DND-41 (cell line): ENCODE data around the gene LPCAT2.

Experiments used
- ATAC-seq: fragments of 200-7000 bp; cut with Tn5 transposase; 3 replicates; pipeline ENCODE4 v1.9.1; 2021; ENCODE audit warnings: low read depth; ENCODE audit not compliant: insufficient read depth
- DNase-seq: peaks from one replicate; pipeline ENCODE4 v3.0.0-alpha.2; 2020
- H2AFZ ChIP-seq: 2 replicates; pipeline ENCODE4 v1.6.0; 2012; ENCODE audit warnings: low read depth, low read length
- H3K27ac ChIP-seq: 2 replicates; pipeline ENCODE4 v1.5.1; 2012; ENCODE audit warnings: low read length, inconsistent platforms
- H3K27me3 ChIP-seq: fragments of 200-600 bp; sonication (generic); 2 replicates; pipeline ENCODE4 v1.6.0; 2012; ENCODE audit warnings: low read length, mild to moderate bottlenecking, inconsistent platforms; ENCODE audit not compliant: insufficient read depth, poor library complexity
- H3K36me3 ChIP-seq: 2 replicates; pipeline ENCODE4 v1.5.1; 2012; ENCODE audit warnings: low read length, inconsistent platforms; ENCODE audit not compliant: insufficient read depth
- H3K4me1 ChIP-seq: 2 replicates; pipeline ENCODE4 v1.5.1; 2012; ENCODE audit warnings: mild to moderate bottlenecking, low read length; ENCODE audit not compliant: insufficient read depth
- H3K4me2 ChIP-seq: 2 replicates; pipeline ENCODE4 v1.6.0; 2012; ENCODE audit warnings: mild to moderate bottlenecking, moderate library complexity, low read length, inconsistent platforms; ENCODE audit not compliant: insufficient read depth
- H3K4me3 ChIP-seq, 2 experiments: fragments of 200-600 bp in 1 of 2; shearing (Covaris generic) in 1 of 2; 2 replicates each; pipeline ENCODE4 v1.5.1; 2012 to 2016; ENCODE audit warnings: inconsistent platforms in 2 of 2, low read length in 2 of 2, mild to moderate bottlenecking in 2 of 2, low read depth in 1 of 2, moderate library complexity in 1 of 2
- H3K79me2 ChIP-seq: 2 replicates; pipeline ENCODE4 v1.6.0; 2012; ENCODE audit warnings: low read length, inconsistent platforms; ENCODE audit not compliant: insufficient read depth
- H3K9ac ChIP-seq: 2 replicates; pipeline ENCODE4 v1.6.0; 2012; ENCODE audit warnings: low read depth, mild to moderate bottlenecking, inconsistent platforms, low read length, moderate library complexity
- H3K9me3 ChIP-seq: 2 replicates; pipeline ENCODE4 v1.5.1; 2012; ENCODE audit warnings: low read length, moderate library complexity, mild to moderate bottlenecking, inconsistent platforms; ENCODE audit not compliant: insufficient read depth, severe bottlenecking
- H4K20me1 ChIP-seq: 2 replicates; pipeline ENCODE4 v1.6.0; 2012; ENCODE audit warnings: low read length; ENCODE audit not compliant: insufficient read depth
- CTCF ChIP-seq: IDR thresholded peaks from 2 replicates; pipeline ENCODE4 v1.5.1; 2012; ENCODE audit warnings: borderline replicate concordance, low read length, moderate library complexity, mild to moderate bottlenecking; ENCODE audit not compliant: poor library complexity, severe bottlenecking; ENCODE audit errors: extremely low read depth
- EZH2 ChIP-seq: IDR thresholded peaks from 3 replicates; pipeline ENCODE4 v1.6.1; 2012; ENCODE audit warnings: borderline replicate concordance, low read depth, mild to moderate bottlenecking, moderate library complexity, low read length, inconsistent platforms; ENCODE audit not compliant: severe bottlenecking

The LPCAT2 gene

GRCh38 chr16:55512941-55513340 is 4.1 kb downstream of the LPCAT2 start:
- Histone ChIP-seq H3K27ac (no peak overlapping the region), H3K4me3 (no peak overlapping the region), H3K79me2 (no peaks in the 10 kb centered on the region), H3K9ac (no peak overlapping the region), H4K20me1 (no peaks in the 10 kb centered on the region), H3K9me3 (peaks cover 8% of the 10 kb centered on the region), H2AFZ (no peak overlapping the region), H3K27me3 (no peaks in the 10 kb centered on the region), H3K36me3 (no peaks in the 10 kb centered on the region), H3K4me1 (no peaks in the 10 kb centered on the region), H3K4me2 (no peak overlapping the region)
- DNase-seq = no peak
- no peak for ATAC-seq
- no peak for TF ChIP-seq CTCF

GRCh38 chr16:55513616-55514015 is 4.7 kb downstream of the LPCAT2 start:
- no peak for TF ChIP-seq EZH2
- no peak for TF ChIP-seq CTCF
- Histone ChIP-seq H3K79me2 (no peaks in the 10 kb centered on the region), H4K20me1 (no peaks in the 10 kb centered on the region), H3K9ac (no peak overlapping the region), H3K4me3 (no peak overlapping the region), H3K36me3 (no peaks in the 10 kb centered on the region), H2AFZ (no peak overlapping the region), H3K9me3 (peaks cover 8% of the 10 kb centered on the region), H3K4me1 (no peaks in the 10 kb centered on the region), H3K4me2 (no peak overlapping the region), H3K27me3 (no peaks in the 10 kb centered on the region), H3K27ac (no peak overlapping the region)
- DNase-seq = no peak
- ATAC-seq = no peak

GRCh38 chr16:55515111-55515510 is 6.2 kb downstream of the LPCAT2 start:
- Histone ChIP-seq H3K4me1 (no peaks in the 10 kb centered on the region), H3K4me3 (no peak overlapping the region), H4K20me1 (no peaks in the 10 kb centered on the region), H3K27me3 (no peaks in the 10 kb centered on the region), H3K4me2 (no peak overlapping the region), H3K79me2 (no peaks in the 10 kb centered on the region), H3K36me3 (no peaks in the 10 kb centered on the region), H3K27ac (no peak overlapping the region), H3K9me3 (peaks cover 8% of the 10 kb centered on the region), H3K9ac (no peak overlapping the region), H2AFZ (no peak overlapping the region)
- TF ChIP-seq CTCF = no peak
- no peak for TF ChIP-seq EZH2
- DNase-seq (no peak), ATAC-seq (no peak)

GRCh38 chr16:55521792-55522191 is 12.9 kb downstream of the LPCAT2 start:
- no peak for ATAC-seq
- TF ChIP-seq EZH2 = no peak
- TF ChIP-seq CTCF = no peak

More at GRCh38 chr16:55521792-55522191, 12.9 kb downstream of the LPCAT2 start:
- no peaks in the 10 kb centered on the region for H4K20me1 ChIP-seq
- H3K4me2 ChIP-seq = no peak overlapping the region
- H3K27ac ChIP-seq = no peak overlapping the region
- no peak overlapping the region for H3K4me3 ChIP-seq
- no peak overlapping the region for H2AFZ ChIP-seq
- DNase-seq = no peak
- no peaks in the 10 kb centered on the region for H3K36me3 ChIP-seq
- H3K79me2 ChIP-seq = no peaks in the 10 kb centered on the region
- no peak overlapping the region for H3K9ac ChIP-seq
- H3K27me3 ChIP-seq = no peaks in the 10 kb centered on the region
- peaks cover 8% of the 10 kb centered on the region for H3K9me3 ChIP-seq
- H3K4me1 ChIP-seq = no peaks in the 10 kb centered on the region
